DND-41 (cell line): ENCODE data around the gene PRKRA.

Source experiments
- CTCF ChIP-seq: IDR thresholded peaks from 2 replicates; pipeline ENCODE4 v1.5.1; 2012; ENCODE audit warnings: borderline replicate concordance, low read length, moderate library complexity, mild to moderate bottlenecking; ENCODE audit not compliant: poor library complexity, severe bottlenecking; ENCODE audit errors: extremely low read depth
- EZH2 ChIP-seq: IDR thresholded peaks from 3 replicates; pipeline ENCODE4 v1.6.1; 2012; ENCODE audit warnings: borderline replicate concordance, low read depth, mild to moderate bottlenecking, moderate library complexity, low read length, inconsistent platforms; ENCODE audit not compliant: severe bottlenecking

DNA sequence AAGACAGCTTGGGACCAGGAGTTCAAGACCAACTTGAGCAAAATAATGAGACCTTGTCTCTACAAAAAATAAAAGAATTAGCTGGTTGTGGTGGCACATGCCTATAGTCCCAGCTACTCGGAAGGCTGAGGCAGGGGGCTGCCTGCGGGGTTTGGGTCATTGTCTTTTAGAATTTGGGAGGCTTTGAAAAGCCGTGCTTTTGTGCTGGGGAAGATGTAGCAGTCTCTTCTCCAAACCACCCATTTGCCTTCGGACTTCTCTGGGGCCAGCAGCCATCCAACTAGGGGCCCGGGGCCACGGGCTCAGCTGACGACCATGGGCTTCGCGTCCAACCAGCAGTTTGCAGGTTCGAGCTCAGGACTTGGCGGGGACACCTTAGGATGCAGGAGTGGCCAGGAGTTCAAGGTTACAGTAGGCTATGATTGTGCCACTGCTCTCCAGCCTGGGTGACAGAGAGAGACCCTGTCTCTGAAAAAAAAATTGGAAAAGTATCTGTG, 6.5 kb upstream of the PRKRA start:
- TF ChIP-seq CTCF = no peak
- TF ChIP-seq EZH2 = no peak
